GM21576 (cell line): ENCODE measurements around the gene NCK2.
A peak's percentile ranks its signal among the peaks of the same experiment; 100 is the strongest.
"Not testable (repeated sequence)": the region's sequence is repeated elsewhere in the genome, so short reads cannot be mapped to it uniquely, and the experiment has no call there.

Experiments
- ATAC-seq: cut with Tn5 transposase; IDR thresholded peaks from one replicate; pipeline ENCODE4 v1.9.1; 2021; ENCODE audit warnings: mild to moderate bottlenecking, moderate library complexity; ENCODE audit not compliant: unreplicated experiment

Gene NCK2

GRCh38 chr2:105754011-105754410 is 9.3 kb downstream of the NCK2 start:
- peak; percentile 39 for ATAC-seq

GRCh38 chr2:105754994-105755393 is 10.3 kb downstream of the NCK2 start:
- no peak for ATAC-seq

- ATAC-seq, result no peak
Observed at GRCh38 chr2:105755895-105756294, 11.2 kb downstream of the NCK2 start.

- no peak for ATAC-seq
Observed at GRCh38 chr2:105756435-105756834, 11.7 kb downstream of the NCK2 start.

GRCh38 chr2:105756865-105757264 is 12.2 kb downstream of the NCK2 start:
- ATAC-seq, result not testable (repeated sequence)

- ATAC-seq, result no peak
Observed at GRCh38 chr2:105757433-105757832, 12.7 kb downstream of the NCK2 start.

GRCh38 chr2:105760191-105760590 is 15.5 kb downstream of the NCK2 start:
- no peak for ATAC-seq

DNA sequence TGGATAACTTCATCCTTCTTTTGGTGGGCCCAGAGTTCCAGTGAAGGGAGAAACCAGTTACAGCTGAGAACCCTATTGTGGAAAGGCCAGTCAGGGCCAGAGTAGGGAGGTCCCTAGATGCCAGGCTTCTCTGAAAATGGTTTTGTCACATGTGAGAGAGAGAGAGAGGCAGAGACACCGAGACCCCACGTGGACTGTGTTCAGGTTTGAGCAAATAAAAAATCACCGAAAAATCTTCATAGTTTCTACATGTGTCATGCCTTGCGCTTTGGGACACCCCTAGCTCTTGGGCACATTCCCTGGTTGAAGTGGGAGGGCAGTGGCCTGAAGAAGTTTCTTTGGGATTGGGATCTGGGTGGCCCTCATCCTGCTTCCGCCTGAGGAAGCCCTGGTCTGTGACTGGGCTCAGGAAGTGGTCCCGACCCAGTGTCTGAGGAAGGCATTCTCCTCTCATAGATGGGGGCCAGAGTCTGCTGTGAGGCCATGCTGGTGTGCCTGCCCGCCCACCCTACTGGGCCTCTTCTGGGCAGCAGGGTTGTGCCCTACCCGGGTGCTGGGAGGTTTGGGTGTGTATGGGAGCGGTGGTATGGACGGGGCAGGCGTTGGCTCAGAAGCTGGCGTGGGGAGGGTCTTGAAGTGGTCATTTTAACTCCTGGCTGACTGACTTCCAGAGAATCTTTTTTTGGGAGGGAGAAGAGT is 16.1 kb downstream of the NCK2 start:
- no peak for ATAC-seq

- no peak for ATAC-seq
Observed at GRCh38 chr2:105761931-105762515, 17.3 kb downstream of the NCK2 start.

DNA sequence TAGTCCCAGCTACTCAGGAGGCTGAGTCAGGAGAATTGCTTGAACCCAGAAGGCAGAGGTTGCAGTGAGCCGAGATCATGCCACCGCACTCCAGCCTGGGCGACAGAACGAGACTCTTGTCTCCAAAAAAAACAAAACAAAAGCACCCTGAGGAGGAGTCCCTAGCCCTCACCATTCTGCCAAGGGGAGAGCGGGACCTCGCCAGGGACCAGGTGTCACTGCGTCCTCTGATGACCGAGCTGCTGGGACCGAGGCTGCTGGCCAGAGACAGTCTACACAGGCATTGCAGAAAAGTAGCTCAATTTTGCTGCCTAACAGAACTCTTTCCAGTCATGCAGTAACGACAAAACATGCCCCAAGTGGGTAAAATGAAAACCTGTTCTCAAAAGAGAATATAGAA is 18.4 kb downstream of the NCK2 start:
- no peak for ATAC-seq

- ATAC-seq, result no peak
Observed at GRCh38 chr2:105764059-105764458, 19.3 kb downstream of the NCK2 start.

GRCh38 chr2:105765415-105766299 is 20.9 kb downstream of the NCK2 start:
- ATAC-seq, result no peak

GRCh38 chr2:105766300-105766866 is 21.7 kb downstream of the NCK2 start:
- no peak for ATAC-seq

- ATAC-seq, result no peak
Observed at GRCh38 chr2:105768176-105768575, 23.5 kb downstream of the NCK2 start.

DNA sequence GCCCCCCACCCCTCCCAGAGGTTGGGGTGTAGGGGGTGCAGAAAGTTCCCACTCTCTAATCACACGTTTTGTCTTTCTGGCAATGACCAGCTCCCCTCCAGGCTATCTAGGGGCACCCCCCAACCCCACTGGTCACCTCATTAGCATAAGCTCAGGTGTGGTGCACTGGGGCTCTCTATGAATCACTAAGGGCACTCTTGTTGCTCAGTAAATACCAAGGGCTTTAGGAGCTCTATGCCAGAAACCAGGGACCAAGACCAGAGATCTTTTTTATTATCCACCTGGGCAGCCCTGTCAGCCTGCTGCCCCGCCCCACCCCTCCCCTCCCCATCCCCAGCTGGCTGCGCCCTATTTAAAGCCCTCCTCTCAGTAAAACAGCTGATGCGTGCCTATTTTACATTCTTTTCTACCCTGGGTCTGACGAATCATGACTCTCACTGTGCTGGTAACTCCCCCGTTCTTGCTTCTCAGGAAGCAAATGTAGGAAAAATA is 24.3 kb downstream of the NCK2 start:
- no peak for ATAC-seq

DNA sequence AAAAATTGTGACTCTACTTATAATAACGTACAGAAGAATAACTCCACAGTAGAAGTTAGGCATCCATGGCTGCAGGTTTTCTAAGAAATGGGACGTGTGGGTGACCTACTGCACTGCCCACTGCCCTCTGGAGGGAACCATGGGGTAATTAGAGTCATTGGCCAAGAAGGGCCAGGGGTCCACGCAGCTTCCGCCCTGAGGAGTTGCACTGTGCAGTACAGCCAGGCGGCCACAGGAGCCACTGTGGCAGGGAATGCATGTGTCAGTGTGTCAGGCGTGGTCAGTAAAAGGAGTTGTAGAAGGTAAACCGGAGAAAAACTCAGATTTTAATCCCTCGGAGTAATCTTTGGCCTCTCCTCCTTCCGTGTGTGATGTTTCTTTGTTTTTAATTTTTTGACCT is 24.8 kb downstream of the NCK2 start:
- ATAC-seq, result no peak

DNA sequence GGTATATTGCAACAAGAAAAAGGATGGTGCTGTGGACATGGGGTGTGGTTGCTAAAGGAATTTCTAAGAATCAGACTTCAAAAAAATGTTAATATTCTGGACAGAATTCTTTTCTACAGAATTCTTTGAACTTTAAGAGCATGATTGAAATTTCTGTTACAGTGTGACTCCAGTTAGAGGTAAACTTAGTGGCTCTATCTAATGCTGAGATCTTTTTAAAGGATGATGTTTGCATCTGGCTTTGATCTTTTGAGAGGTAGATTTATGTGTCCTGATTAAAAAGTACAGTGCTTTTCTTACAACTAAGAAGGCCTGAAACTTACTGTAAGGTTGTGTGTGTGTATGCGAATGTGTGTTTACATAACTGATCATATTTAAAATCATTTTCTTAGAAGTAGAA is 25.4 kb downstream of the NCK2 start:
- no peak for ATAC-seq

- not testable (repeated sequence) for ATAC-seq
Observed at GRCh38 chr2:105771291-105771690, 26.6 kb downstream of the NCK2 start.

DNA sequence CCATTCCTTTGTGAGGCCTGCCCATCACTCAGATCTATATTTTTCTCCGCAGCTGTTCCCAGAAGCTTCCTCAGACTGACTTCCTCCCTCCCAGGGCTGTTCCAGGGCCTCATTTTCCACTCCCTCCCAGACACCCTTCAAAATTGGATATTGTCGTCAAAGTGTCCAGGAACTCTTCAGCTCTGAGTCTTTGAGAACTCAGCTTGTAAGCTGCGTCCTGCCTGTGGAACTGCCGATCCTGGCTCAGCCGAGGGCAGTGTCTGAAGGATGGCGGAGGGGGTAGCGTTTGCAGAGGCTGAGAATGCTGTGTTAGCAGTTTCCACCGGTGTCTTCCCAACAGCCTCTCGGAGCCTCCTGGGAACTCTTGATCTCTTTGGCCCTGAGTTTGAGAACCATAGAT is 27.1 kb downstream of the NCK2 start:
- no peak for ATAC-seq

- ATAC-seq, result no peak
Observed at GRCh38 chr2:105772362-105772761, 27.6 kb downstream of the NCK2 start.

- no peak for ATAC-seq
Observed at GRCh38 chr2:105773568-105773967, 28.9 kb downstream of the NCK2 start.
